Stimulated activated CD4-positive, alpha-beta T cell treated with anti-CD3 and anti-CD28 coated beads, Interleukin-1b, Interleukin-23, amount 100 ng/mL, for 48 hours (primary cell): ENCODE data around the gene USP22.

Experiments
- DNase-seq: peaks from one replicate; pipeline ENCODE4 v3.0.0-alpha.2; 2020

Gene USP22

GRCh38 chr17:21044971-21045370 lies 2.2 kb upstream of the USP22 start:
- no peak for DNase-seq

DNA sequence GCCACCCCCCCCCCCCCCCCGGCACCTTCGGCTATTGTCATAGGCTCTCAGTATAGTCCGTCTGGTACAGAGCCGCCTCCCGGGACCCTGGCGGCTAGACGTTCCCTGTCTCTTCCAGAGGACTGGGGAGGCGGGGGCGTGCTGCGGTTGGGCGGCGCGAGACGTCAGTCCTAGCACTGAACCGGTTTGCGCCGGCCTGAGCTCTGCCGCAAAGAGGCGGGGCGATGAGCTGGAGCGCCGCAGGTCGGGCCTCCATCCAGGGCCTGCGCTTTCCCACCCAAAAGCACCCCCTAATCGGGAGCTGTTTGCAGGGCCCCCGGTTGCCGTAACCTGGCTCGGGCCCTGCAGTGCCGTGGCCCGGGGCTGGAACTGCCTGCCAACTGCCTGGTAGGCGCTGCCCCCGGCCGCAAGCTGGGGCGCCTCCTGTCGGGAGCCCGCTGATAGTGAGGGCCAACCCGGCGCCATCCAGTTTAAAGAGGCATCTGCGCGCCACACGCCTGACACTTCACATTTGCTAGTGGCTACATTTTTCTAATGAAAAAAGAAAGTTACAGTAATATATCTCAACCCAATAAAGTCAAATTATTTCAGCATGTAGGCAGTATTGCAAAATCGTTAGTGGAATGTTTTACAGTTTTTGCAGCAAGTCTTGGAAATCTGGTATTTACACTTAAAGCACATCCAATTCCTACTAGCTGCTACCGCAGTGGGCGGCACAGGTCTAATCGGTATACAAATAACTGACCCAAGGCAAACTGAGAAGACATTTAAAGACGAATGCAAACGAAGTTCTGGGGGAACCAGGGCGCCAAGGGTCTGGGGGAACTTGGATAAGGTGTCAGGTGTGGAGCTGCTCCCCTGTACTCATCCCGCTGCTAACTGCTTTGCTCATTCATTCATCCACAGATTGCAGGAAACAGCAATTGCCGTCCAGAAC lies 753 bp upstream of the USP22 start:
- peak; percentile 98 for DNase-seq

- DNase-seq, result peak; percentile 75
These were observed 912 bp downstream of the USP22 start for GRCh38 chr17:21041741-21042457.

GRCh38 chr17:21039839-21040575 lies 2.8 kb downstream of the USP22 start:
- DNase-seq, result peak; percentile 25

GRCh38 chr17:21037117-21037803 lies 5.6 kb downstream of the USP22 start:
- no peak for DNase-seq

DNA sequence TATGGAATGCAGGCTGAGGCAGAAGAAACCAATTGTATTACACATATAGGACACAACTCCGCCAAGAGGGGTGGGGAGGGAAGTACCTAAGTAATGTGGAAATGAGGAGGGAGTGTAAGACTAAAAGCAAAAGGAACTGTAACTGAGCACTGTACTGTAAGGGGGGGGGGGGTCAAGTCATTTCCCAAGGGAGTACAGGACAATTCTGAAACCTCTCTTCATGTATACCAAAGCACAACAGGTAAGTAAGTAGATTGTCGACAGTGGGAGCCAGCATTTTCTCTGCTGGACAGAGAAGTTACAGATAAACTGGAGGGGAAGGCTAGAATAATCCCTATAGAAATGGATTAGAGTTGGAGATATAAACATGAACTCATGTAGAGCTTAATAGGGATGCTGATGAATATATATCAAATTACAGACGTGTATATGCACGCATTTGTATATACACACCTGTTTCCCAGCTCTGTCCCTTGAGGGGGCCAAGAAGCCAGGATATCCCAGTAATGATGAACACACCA lies 6.4 kb downstream of the USP22 start:
- DNase-seq, result no peak

GRCh38 chr17:21035406-21035805 lies 7.4 kb downstream of the USP22 start:
- DNase-seq, result no peak

GRCh38 chr17:21034340-21035235 lies 8.2 kb downstream of the USP22 start:
- DNase-seq, result peak; percentile 17

DNA sequence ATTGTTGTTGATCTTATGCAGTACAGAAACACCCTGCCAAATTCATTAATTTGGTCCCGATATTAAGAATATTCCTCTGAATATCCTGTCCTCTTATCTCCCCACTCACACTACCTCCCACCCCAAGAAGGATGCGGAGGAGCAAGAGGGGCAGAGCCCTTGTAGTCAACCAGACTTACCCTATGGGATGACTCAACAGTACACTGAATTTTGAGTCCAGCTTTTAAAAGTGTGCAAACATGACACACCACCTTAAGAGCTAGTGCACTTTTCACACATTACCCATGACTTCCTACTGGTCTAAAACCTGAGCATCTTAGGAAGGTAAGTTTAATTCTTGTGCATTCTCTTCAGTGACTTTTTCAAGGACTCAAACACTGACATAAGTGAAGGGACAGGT lies 9.5 kb downstream of the USP22 start:
- DNase-seq, result no peak

- DNase-seq, result no peak
These were observed 10.9 kb downstream of the USP22 start for GRCh38 chr17:21031756-21032396.

DNA sequence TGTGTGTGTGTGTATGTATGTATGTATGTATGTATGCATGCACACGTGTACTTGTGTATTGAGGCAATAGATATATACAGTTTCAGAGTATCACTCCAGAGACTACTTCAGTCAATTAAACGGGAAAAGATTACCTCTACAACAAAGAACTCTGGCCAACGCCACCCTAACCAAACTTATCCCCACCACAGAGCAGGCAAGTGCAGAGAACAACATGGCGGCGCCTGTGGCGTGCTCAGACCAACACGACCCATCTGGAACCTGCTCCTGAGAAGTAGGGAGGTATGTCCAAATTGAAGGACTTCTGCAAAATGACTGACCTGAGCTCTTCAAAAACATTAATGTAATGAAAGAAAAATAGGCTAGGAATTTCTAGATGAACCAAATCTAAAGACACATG lies 12.4 kb downstream of the USP22 start:
- no peak for DNase-seq

DNA sequence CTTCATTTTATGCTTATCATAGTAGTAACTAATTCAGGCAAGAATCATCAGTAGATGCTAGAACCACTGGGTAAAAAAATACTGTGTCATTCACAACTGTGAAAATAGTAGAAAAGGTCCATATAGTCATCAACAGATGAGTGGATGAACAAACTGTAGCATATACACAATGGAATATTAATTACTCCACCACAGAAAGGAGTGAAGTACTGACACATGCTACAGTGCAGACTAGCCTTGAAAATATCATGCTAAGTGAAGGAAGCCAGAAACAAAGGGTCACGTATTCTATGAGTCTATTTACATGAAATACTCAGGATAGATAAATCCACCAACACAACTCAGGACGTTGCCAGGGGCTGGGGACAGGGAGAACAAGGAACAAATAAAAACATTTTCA lies 13.3 kb downstream of the USP22 start:
- no peak for DNase-seq

DNA sequence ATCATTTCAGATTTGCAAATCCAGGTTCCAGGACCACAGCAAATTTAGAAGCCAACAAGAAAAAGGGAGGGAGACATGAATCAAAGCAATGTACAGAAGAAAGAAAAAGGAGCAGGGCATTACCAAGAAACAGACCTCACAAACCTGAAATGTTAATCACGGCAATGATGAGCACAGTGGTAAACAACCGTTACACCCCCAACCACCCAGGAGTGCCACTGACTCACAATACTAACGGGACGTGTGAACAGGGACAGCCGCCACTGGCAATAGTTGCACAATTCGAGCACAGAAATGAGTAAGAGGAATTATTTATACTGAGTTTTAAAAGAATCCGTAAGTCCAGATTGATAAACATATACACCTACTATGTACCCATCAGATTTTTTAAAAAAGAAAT lies 13.8 kb downstream of the USP22 start:
- DNase-seq, result peak; percentile 72

GRCh38 chr17:21028192-21028591 lies 14.6 kb downstream of the USP22 start:
- no peak for DNase-seq

DNA sequence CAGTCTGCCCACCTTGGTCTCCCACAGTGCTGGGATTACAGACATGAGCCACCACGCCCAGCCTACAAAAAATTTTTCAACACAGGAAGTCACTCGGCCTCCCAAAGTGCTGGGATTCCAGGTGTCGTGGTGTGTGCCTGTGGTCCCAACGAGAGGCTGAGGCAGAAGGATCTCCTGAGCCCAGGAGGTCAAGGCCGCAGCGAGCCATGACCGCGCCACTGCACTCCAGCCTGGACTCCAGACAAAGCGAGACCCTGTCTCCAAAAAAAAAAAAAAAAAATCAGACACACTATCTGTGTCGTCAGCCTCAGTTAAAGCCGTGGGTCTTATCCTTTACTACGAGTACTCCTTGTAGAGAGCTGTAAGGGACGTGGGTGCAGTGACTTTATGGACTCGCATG lies 15.8 kb downstream of the USP22 start:
- no peak for DNase-seq

GRCh38 chr17:21025451-21025850 lies 17.4 kb downstream of the USP22 start:
- no peak for DNase-seq

- DNase-seq, result no peak
These were observed 18.8 kb downstream of the USP22 start for GRCh38 chr17:21024024-21024423.

DNA sequence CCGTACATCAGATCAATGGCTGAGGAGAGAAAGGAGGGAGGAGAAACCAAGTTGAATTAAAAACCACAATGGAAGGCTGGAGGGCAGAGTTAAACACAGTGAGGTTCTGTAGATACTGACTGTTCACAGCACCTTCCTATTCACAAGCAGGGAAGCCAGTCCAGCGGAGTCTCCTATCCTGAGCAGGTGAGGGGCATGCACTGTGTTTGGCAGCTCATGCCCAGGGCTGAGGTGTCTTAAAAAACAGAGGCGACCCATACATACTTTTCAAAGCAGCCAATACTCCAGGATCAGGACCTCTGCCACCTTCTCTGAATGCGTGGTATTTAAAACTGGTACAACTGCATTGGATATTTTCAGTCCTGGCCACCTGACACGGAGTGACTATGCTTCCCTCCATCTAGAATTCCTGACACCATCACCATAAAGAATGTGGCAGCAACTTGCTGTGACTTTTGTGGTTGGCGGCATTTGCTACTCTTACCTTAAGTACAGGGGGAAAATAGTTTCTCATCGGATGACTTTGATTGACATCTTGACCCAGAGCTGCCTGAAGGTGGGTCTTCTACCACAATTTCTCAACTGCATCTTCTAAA lies 21.5 kb downstream of the USP22 start:
- DNase-seq, result no peak

DNA sequence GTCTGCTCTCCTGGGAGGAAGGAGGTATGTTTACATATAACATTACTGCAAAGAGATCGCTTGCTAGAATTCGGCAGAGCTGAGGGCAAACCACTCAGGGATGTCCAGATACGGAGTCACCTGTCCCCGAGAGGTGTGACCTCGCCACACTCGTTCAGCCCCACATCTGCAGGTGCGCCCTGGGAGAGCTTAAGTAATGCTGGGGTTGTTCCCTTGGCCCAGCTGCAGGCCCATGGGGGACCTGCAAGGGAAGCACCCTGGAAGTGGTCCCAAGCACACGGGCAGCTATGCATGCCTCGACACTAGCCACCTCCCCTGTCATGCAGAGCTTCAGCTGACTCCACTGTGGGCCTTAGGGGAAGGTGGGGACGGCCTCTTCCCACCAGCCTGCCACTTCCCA lies 22.2 kb downstream of the USP22 start:
- no peak for DNase-seq

- peak; percentile 39 for DNase-seq
These were observed 22.7 kb downstream of the USP22 start for GRCh38 chr17:21019976-21020586.
